NCI-H1436 treated with DMSO at 0.1 percent for 48 hours (cell line): ENCODE measurements around the gene ZNF30.
"Not testable (repeated sequence)": the region's sequence is repeated elsewhere in the genome, so short reads cannot be mapped to it uniquely, and the experiment has no call there.

Source experiments
- DNase-seq: peaks from one replicate; lab custom pipeline; 2025; lab: John Stamatoyannopoulos, UW

ZNF30 gene

DNA sequence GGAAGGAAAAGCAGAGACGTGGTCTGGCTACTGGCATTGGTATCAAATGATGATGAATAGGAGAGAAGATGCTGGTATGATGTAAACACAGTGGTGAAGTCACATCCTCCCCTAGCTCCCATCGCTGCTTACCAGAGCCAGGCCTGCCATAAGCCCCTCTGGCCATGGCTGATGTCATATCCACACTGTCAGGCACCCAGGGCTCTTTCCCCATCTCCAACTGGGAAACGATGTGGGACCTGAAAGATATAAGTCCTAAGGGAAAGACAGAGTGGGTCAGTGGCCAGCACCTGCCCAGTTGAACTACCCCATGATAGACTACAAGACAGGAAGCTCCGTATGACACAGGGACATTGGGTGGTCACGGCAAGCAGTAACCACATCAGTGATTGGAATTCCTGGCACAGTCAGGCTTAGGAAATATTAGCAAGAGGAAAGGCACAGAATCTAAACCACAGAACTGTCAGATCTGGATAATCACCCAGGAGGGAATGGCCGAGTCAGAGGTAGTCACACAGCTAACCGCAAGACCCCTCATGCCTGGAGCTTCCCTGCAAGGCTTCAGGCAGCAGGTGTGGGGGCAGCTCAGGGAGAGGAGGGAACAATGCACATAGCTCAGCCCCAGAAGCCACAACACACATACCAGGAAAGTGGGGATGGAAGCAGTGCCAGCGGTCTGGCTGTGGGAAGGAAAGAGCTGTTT, 33.6 kb downstream of the ZNF30 start:
- DNase-seq = no peak

DNA sequence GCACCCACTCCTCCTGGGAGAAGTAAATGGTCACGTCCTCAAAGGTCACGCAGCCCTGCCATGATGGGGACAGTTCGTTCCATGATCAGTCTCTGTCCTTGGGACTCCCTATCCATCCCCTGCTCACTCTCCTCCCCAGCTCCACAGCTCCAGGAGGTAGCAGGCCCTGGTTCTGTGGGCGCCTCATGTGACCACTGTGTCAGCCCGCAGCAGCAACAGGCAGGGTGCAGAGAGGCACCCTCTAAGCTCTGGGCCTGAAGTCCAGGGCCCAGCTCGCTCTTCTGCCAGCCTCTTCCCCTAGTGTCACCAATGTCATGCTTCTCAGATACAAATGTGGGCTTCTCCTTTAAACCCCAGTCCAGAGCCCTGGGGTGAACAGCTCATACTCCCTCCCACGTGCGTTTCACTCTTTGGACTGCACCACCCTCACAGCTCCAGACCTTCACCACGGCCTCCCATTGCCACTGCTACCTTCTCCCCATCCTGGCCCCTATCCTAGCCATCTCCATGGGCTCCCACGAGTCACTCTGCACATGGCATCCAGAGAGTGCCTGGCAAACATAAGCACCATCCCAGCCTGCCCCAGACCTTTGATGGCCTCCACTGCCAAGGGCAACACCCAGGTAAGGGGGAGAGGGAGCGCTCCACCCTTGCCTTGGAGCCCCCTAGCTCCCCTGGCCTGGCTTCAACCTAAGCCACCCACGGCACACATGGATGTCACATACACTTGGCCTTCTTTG, 34.4 kb downstream of the ZNF30 start:
- DNase-seq = no peak

DNA sequence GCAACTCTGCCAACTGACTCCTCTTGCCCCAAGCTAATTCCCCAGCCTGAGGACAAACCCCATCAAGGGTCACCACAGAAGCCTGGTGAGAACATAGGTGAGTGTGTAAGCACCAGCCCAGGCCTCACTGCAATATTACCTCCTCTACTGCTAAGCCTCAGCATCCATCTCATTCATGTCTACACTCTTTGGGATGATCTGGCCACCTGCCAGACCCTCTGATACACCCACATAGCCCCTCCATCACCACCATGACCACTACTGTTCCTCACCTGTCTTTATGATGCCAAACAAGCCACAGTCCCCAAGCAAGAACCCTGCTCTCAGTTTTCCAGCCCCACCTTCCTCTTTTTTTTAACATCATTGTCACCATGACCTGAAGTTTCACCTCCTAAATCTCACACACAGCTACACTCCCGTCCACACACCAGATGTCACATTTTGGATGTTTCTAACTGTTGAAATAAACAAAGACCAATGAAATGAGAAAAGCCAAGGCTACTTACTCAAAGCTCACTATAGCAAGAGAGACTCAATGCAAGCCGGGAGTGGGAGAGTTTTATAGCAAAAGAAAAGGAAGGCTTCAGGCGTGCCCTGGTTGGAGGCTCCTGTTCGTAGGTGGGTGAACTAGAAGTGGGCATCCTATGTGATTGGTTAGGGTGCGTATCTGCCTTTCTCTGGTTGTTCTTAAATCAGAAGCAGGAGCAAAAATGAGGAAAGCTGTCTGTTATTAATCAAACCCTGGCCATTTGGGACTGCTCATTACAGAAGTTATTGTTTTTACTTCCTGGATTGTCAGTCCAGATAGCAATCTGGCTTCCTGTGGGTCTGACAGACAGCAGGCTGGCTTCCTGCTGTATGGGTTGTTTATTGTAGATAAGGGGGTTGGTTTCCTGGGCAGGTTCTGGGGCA, 35.3 kb downstream of the ZNF30 start:
- no peak for DNase-seq

DNA sequence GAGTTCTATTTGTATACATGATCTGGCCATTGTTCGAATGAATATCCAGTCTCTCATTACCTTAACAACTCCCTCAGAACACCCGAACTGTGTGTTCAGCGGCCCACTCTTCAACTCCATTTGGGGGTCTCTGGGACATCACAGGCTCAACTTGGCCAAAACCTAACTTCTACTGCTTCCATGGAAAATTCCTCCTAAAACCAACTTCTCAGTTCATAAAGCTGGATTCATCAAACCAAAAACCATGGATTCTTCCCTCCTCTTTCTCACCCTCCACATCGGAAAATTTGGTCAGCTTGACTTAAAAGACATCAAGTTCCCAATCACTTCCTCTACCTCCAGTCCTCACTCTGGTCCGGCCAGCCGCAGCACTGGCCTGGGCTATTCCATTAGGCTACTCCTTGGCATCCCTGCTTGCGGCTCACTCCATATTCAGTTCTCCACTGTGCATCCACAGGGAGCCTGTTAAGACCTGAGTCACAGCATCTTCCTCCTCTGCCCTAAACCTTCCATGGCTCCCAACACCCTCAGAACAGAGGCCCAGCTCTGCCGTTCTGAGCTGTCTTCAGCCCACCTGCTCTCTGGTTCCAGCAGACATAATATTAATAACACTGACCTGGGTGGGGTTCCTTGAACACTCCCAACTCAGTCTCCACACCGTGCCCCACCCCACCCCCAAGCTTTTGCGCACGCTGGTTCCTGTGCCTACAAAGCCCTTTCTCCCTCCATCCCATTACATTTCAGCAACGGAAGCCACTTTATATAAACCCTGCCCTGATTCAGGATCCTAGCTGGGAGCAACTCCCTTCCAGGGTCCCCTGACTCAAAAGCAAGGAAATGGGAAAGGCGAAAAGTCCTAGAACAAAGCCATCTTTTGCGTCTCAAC, 36.2 kb downstream of the ZNF30 start:
- no peak for DNase-seq

DNA sequence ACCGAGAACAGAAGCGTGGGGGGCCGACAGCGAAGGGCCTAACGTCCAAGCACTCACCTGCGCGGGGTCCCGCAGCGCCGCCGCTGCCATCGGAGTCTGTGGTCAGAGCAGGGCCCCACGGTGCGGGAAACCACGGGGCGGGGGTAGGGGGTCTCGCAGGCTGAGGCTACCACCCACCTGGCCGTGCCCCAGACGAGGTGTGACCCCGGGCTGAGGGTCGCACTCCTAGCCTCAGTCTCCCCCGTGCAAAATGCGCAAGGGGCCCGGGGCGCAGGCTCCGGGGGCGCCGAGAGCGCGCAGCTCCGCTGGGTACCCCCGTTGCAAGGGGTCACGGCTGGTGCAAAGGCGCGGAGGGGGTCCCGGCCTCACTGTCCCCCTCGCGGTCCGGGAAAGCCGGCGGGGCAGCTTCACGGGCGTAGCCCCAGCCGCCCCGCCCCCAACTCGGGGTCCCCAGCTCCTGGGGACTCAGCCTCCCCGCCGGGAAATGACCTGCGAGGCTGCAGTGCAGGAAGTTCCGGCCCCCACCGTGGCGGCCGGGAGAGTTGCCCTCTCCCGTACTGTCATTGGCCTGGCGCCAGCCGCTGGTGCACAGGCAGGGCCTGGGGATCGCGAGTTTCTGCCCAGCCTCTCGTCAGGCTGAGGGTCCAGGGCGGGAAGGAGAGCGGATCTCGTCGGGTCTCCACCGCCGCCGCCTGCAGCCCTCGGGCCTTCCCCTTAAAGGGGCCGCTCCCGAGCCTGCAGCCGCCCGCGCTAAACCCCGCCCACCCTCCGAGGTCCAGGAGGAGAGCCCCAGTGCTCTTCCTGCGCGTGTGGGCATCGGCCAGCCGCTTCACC, 37.1 kb downstream of the ZNF30 start, which contains the start of gene ZNF792:
TSS of gene ZNF792 (minus strand) at position 657 of the 834 bp plus-strand sequence. CDS start at position 90, 567 bp downstream.
- no peak for DNase-seq

DNA sequence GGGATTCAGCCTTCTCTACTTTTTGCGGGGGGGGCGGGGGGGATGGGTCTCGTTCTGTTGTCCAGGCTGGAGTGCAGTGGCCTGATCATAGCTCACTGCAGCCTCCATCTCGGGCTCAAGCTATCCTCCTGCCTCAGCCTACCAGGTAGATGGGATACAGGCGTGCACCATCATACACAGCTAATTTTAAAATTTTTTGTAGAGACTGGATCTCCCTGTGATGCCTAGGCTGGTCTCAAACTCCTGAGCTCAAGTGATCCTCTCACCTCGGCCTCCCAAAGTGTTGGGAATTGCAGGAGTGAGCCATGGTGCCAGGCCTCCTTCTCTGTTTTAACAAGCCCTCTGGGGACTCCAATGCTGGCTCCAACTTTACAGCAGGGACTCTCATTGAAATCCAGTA, 37.9 kb downstream of the ZNF30 start:
- DNase-seq = no peak

DNA sequence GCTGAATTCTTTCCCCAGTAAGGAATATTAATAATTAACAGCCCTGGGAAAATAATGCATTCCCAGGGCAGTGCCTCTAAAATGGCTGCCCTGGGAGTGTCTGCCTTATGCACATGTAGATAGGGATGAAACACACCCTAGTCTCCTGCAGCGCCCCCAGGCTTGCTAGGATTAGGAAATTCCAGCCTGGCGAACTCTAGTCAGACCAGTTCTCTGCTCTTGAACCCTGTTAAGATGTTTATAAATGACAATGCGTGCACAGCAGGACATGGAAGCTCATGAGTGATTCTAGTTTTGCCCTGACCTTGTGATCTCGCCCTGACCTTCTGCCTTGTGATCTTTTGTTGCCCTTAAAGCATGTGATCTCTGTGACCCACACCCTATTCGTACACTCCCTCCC, 38.8 kb downstream of the ZNF30 start:
- DNase-seq = not testable (repeated sequence)

DNA sequence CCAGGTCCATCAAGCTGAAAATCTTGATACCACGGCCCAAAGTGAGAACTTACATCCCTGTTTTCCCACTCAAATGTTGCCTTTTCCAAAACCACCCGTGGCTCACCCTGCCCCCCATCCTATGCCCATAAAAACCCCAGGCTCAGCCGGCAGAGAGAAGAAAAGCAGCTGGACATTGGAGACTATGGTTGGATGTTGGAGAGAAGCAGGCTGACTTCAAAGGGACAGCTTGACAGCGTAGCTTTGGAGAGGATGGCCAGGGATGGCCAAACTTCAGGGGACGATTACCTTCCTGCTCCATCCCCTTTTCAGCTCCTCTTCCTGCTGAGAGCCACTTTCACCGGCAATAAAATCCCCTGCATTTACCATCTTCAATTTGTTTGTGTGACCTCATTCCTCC, 40.8 kb downstream of the ZNF30 start:
- no peak for DNase-seq

DNA sequence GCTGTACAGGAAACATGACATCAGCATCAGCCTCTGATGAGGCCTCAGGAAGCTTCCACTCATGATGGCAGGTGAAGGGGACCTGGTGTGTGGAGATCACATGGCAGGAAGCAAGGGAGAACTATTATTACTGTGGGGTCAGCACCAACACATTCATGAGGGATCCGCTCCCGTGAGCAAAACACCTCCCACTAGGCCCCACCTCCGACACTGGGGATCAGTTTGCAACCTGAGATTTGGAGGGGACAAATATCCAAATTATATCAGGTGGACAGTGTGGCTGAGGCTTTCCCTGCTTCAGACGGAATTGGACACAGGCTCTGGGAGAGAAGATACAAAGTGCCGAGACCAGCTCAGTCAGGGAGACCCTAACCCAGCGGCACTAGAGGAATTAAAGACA, 43.0 kb downstream of the ZNF30 start:
- no peak for DNase-seq

DNA sequence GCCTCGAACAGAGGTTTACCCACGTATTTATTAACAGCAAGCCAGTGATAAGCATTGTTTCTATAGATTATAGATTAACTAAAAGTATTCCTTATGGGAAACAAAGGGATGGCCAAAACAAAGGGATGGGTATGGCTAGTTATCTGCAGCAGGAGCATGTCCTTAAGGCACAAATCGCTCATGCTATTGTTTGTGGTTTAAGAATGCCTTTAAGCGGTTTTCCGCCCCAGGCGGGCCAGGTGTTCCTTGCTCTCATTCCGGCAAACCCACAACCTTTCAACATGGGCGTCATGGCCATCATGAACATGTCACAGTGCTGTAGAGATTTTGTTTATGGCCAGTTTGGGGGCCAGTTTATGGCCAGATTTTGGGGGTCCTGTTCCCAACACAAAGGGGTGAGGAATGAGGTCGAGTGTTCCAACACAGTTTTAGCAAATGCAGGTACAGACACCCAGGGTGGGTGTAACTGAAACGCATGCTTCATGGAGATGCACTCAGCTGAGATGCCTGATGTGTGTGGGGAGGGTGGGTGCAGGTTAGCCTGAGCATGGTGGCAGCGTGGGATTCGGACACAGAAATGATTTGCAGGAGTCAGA, 43.6 kb downstream of the ZNF30 start:
- not testable (repeated sequence) for DNase-seq

DNA sequence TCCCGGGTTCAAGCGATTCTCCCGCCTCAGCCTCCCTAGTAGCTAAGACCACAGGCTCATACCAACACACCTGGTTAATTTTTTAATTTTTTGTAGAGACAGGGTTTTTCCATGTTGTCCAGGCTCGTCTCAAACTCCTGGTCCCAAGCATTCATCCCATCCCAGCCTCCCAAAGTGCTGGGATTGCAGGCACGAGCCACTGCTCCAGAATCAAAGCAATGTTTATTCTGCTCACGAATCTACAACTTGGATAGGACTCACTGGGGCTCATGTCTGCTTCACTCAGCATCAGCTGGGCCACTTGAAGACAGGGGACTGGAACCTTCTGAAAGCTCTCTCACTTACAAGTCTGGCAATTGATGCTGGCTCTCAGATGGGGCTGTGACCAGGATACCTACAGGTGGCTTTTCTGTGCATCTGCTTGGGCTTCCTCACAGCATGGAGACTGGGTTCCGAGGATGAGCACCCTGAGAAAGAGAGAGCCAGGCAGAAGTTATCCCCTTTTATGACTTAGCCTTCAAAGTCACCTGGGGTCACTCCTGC, 45.5 kb downstream of the ZNF30 start:
- no peak for DNase-seq

DNA sequence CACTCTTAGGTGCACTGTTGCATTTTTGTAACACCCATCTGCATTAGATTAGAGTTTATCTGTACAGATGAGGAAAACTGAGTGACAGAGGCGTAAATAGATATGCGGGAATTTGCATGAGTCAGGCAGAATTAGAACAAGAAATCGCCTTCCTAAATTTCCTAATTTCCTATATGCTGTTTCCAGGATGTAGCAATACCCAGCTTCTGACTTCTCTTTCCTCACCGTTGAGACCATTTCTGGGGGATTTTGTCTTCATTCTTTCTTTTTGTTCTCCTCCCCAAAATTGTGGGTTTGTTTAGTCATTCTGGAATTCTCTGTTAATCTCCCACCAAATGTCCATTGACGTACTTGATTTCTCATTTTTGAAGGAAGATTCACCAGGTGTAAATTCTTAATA, 47.9 kb downstream of the ZNF30 start:
- DNase-seq = no peak

DNA sequence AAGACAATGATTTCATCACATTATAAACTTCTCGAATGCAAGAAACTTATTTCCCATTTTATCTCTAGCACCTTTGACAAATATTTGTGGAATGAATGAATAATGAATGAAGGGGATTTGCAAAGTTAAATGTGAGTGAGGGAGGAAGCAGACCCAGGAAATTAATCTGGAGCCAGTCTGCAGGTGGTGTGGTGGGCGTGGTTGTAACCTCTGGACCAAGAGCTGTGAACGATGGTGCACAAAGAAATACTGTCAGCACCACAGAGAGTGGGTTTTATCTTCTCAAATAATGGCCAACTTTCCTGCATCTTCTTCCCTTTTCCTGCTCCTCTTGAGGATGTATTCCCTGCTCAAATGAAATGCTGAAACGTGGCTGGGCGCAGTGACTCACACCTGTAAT, 48.4 kb downstream of the ZNF30 start:
- DNase-seq = no peak

DNA sequence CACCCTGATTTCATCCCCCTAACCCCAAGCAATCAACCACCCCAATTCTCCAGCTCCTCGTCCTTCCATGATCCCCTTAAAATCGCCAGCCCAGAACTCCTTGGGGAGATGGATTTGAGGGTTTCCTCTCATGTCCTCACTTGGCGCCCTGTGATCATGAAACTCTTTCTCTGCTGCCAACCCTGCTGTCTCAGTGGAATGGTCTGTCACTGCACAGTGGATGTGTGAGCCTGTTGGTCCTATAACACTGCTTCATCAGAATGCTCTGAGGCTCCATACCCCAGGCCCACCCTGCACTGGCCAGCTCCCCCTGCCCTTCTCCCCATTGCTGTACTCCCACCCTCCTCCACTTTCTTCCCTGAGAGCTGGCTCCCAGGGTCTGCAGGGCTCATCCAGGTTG, 49.9 kb downstream of the ZNF30 start:
- no peak for DNase-seq

DNA sequence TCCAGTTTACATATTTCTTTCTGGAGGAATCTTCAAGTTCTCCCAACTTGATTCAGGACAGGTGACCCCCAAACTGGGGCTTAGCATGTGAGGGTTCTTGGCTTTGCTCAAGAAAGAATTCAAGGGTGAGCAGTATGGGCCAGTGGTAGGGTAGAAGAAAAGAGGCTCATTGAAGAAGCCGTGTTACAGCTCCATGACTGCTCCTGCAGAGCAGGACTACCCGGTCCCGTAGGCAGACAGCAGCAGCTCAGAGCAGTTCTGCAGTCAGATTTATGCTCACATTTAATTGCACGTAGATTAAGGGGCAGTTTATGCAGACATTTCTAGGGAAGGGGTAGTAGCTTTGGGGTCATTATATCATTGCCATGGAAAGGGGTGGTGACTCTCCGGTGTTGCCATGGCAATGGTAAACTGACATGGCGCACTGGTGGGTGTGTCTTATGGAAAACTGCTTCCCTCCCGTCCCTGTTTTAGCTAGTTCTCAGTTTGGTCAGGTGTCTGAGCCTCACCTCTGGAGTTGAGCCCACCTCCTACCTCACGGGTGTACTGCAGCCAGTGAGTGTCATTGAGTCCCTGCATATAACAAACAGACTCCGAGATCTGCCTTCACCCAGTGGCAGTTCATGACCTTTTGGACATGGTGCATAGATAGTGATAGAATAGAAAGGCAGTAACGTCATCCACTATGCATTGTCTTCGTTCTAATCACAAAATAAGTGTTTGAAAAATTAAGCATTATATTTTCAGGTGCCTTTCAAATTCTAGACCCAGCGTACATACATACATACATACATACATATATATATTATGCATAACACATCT, 53.3 kb downstream of the ZNF30 start:
- no peak for DNase-seq

DNA sequence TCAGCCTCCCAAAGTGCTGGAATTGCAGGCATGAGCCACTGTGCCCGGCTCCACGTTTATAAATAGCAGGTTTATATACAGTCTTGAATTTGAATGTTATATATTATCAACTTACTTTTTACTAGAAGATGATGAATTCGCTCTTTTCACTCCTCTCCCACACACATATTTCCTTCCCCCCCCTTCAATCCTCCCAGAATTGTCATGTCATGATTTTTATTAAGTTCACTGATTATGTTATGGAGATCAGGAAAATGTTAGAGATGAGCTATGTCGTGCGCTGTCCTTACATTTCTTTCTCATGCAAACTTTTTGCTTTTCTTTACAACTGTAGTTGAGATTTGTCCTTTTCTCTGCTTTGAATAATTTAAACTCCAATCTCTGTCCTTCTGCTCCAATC, 55.6 kb downstream of the ZNF30 start:
- no peak for DNase-seq

DNA sequence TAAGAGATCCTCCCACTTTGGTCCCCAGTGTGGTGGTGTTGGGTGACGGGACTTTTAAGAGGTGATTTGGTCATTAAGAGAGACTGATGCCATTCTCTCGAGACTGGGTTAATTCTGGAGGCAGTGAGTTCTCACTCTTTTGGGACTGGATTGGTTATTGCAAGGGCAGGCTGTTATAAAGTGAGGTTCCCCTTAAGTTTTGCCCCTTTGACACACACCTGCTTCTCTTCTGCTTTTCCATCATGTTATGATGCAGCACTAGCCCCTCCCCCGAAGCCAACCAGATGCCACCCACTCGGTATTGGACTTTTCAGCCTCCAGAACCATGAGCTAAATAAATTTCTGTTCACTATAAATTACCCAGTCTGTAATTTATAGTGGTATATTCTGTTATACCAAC, 57.1 kb downstream of the ZNF30 start:
- no peak for DNase-seq

DNA sequence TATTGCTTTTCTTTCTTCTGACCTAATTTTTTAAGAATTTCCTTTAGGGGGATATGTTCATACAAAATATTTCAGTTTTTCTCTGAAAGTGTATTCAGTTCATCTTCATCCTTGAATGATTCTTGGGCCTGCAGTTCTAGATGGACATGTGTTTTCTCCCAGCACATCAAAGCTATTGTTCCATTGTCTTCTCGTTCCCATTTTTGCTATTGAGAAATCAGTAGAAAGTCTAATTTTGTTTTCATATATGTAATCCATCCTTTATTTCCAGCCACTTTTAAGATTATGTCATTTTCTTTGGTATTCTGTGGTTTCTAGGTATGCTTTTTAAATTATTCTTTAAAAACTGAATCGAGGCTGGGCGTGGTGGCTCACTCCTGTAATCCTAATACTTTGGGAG, 57.6 kb downstream of the ZNF30 start:
- DNase-seq = no peak
